PC-3 (cell line): ENCODE results near the gene P2RX4. TPM values are rescaled to one million over a fixed set of nuclear protein-coding genes. Genes with fewer than 3 reads are reported as not detected.

Source experiments
- ATAC-seq: fragments of 200-7000 bp; cut with Tn5 transposase; 2 replicates; pipeline ENCODE4 v1.9.1; 2020; ENCODE audit warnings: mild to moderate bottlenecking, moderate library complexity
- BruUV-seq: library from RNA; stranded (reverse); fragments of 400-500 nt; replicated peaks from 2 replicates; lab custom pipeline; 2021; lab: Mats Ljungman, UMichigan
- CTCF ChIA-PET: fragments of 300-600 bp; sonication (Branson Sonifier 250); formaldehyde crosslinking; loops from one replicate; lab custom pipeline; 2022; ENCODE audit warnings: antibody characterized with exemption; lab: Charles Lee
- POLR2A ChIA-PET: fragments of 300-600 bp; sonication (Branson Sonifier 250); formaldehyde crosslinking; loops from one replicate; lab custom pipeline; 2022; ENCODE audit warnings: antibody characterized with exemption; ENCODE audit not compliant: unreplicated experiment; lab: Charles Lee
- DNase-seq: peaks from one replicate; pipeline ENCODE4 v3.0.0-alpha.2; 2015
- H2AFZ ChIP-seq: fragments of 300-600 bp; sonication (generic); 2 replicates; pipeline ENCODE4 v1.6.0; 2016; ENCODE audit warnings: antibody characterized with exemption, low read length
- H3F3A ChIP-seq: fragments of 300-600 bp; sonication (generic); one replicate; pipeline ENCODE4 v1.6.0; 2017; ENCODE audit warnings: antibody characterized with exemption, low read length, control low read depth, mild to moderate bottlenecking; ENCODE audit not compliant: unreplicated experiment
- H3K27ac ChIP-seq: fragments of 300-600 bp; sonication (generic); 2 replicates; pipeline ENCODE4 v1.5.1; 2016; ENCODE audit warnings: mild to moderate bottlenecking, low read length
- H3K27me3 ChIP-seq: fragments of 300-600 bp; sonication (generic); 2 replicates; pipeline ENCODE4 v1.6.1; 2016; ENCODE audit warnings: low read length, mixed read lengths
- H3K36me3 ChIP-seq: fragments of 300-600 bp; sonication (generic); 2 replicates; pipeline ENCODE4 v1.6.1; 2016; ENCODE audit warnings: low read depth, mixed run types, low read length, mixed read lengths
- H3K4me1 ChIP-seq: fragments of 300-600 bp; sonication (generic); 2 replicates; pipeline ENCODE4 v1.5.1; 2016; ENCODE audit warnings: low read length; ENCODE audit not compliant: insufficient read depth
- H3K4me2 ChIP-seq: fragments of 300-600 bp; sonication (generic); 2 replicates; pipeline ENCODE4 v1.6.0; 2016; ENCODE audit warnings: low read length
- H3K4me3 ChIP-seq: fragments of 300-600 bp; sonication (generic); 2 replicates; pipeline ENCODE4 v1.5.1; 2016; ENCODE audit warnings: mild to moderate bottlenecking, low read length, mixed read lengths
- H3K79me2 ChIP-seq: fragments of 300-600 bp; sonication (generic); 2 replicates; pipeline ENCODE4 v1.6.1; 2017; ENCODE audit warnings: low read length, mixed read lengths
- H3K9ac ChIP-seq: fragments of 300-600 bp; sonication (generic); 2 replicates; pipeline ENCODE4 v1.6.0; 2016; ENCODE audit warnings: mild to moderate bottlenecking, low read length
- H3K9me2 ChIP-seq: fragments of 300-600 bp; sonication (generic); replicated peaks from 2 replicates; pipeline ENCODE4 v1.6.1; 2016; ENCODE audit warnings: mixed run types, low read length, mixed read lengths
- H3K9me3 ChIP-seq: fragments of 300-600 bp; sonication (generic); 2 replicates; pipeline ENCODE4 v1.6.1; 2016; ENCODE audit warnings: low read length, mixed read lengths
- H4K20me1 ChIP-seq: fragments of 300-600 bp; sonication (generic); 2 replicates; pipeline ENCODE4 v1.6.1; 2016; ENCODE audit warnings: low read length, mixed read lengths
- EZH2 ChIP-seq: fragments of 300-600 bp; sonication (generic); IDR thresholded peaks from one replicate; pipeline ENCODE4 v1.6.1; 2017; ENCODE audit warnings: antibody characterized with exemption, mild to moderate bottlenecking, low read length; ENCODE audit not compliant: unreplicated experiment
- EZH2phosphoT487 ChIP-seq: fragments of 300-600 bp; sonication (generic); IDR thresholded peaks from 2 replicates; pipeline ENCODE4 v1.6.1; 2018; ENCODE audit warnings: mild to moderate bottlenecking, antibody characterized with exemption, low read length, borderline replicate concordance
- intact Hi-C: fragments of 100-400 bp; cut with micrococcal nuclease; formaldehyde crosslinking; loops from 2 replicates; pipeline ENCODE4 v1.9.0; 2023
- total RNA-seq: library from RNA; depleted of rRNA; stranded (reverse); fragments of >200 nt; gene quantifications from 2 replicates; pipeline ENCODE4 v1.2.3, GENCODE V29; 2014
- TF ChIP-seq, protein P1 (sequence below): fragments of 300-600 bp; sonication (generic); conservative IDR thresholded peaks from 2 replicates; pipeline ENCODE4 v1.5.1; 2017; ENCODE audit warnings: antibody characterized with exemption, low read depth, mild to moderate bottlenecking, low read length

Gene P2RX4
- total RNA-seq, 1 experiment from 2014 or later, result 21.6 TPM

DNA sequence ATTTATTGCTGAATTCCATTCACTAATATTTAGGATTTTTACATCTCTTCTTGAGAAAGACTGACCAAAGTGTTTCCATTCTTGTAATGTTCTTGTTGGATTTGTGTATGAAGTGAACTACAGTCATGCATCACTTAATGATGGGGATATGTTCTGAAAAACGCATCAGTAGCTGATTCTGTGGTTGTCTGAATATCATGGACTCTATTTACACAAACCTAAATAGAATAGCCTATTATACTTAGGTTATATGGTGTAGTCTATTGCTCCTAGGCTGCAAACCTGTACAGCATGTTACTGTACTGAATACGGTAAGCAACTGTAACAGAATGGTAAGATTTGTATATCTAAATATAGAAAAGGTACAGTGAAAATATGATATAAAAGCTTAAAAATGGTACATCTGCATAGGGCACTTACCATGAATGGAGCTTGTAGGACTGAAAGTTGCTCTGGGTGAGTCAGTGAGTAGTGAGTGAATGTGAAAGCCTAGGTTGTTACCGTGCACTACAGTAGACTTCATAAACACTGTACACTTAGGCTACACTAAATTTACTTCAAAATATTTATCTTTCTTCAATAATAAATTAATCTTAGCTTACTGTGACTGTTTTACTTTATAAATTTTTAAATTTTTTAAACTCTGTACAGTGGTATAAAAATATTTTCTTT, 27.6 kb upstream of the P2RX4 start:
- H4K20me1 ChIP-seq, result no peaks in the 10 kb centered on the region
- no peaks in the 10 kb centered on the region for H3K79me2 ChIP-seq
- H3K4me3 ChIP-seq, result no peak overlapping the region
- H3K4me2 ChIP-seq, result no peak overlapping the region
- H3K27me3 ChIP-seq, result no peaks in the 10 kb centered on the region
- BruUV-seq, result no TSS peak
- H3K27ac ChIP-seq, result no peak overlapping the region
- H3F3A ChIP-seq, result no peaks in the 10 kb centered on the region
- H2AFZ ChIP-seq, result no peak overlapping the region
- DNase-seq, result no peak
- H3K9me3 ChIP-seq, result peaks cover 6% of the 10 kb centered on the region; the same call in 1 of the 2 replicates
- no peak overlapping the region for H3K9ac ChIP-seq
- H3K36me3 ChIP-seq, result peaks cover 4% of the 10 kb centered on the region; the same call in 1 of the 2 replicates
- no peaks in the 10 kb centered on the region for H3K9me2 ChIP-seq
- TF ChIP-seq, protein P1, sequence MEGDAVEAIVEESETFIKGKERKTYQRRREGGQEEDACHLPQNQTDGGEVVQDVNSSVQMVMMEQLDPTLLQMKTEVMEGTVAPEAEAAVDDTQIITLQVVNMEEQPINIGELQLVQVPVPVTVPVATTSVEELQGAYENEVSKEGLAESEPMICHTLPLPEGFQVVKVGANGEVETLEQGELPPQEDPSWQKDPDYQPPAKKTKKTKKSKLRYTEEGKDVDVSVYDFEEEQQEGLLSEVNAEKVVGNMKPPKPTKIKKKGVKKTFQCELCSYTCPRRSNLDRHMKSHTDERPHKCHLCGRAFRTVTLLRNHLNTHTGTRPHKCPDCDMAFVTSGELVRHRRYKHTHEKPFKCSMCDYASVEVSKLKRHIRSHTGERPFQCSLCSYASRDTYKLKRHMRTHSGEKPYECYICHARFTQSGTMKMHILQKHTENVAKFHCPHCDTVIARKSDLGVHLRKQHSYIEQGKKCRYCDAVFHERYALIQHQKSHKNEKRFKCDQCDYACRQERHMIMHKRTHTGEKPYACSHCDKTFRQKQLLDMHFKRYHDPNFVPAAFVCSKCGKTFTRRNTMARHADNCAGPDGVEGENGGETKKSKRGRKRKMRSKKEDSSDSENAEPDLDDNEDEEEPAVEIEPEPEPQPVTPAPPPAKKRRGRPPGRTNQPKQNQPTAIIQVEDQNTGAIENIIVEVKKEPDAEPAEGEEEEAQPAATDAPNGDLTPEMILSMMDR, result no peak
- TF ChIP-seq EZH2 (no peak), EZH2phosphoT487 (no peak)
- ChIA-PET POLR2A (no interaction called here), CTCF (interaction anchor here (0.5 kb wide), 1 partner anchor 26 kb away, joined by 3 read pairs; no protein-coding TSS in a partner anchor)
- no peaks in the 10 kb centered on the region for H3K4me1 ChIP-seq
- ATAC-seq, result no peak
- intact Hi-C loops, result no loop called here

DNA sequence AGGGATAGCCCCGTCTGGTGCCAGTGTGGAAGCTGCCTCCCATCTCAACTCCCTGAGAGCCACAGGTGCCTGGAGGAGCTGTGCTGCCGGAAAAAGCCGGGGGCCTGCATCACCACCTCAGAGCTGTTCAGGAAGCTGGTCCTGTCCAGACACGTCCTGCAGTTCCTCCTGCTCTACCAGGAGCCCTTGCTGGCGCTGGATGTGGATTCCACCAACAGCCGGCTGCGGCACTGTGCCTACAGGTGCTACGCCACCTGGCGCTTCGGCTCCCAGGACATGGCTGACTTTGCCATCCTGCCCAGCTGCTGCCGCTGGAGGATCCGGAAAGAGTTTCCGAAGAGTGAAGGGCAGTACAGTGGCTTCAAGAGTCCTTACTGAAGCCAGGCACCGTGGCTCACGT, 25.5 kb upstream of the P2RX4 start:
- POLR2A ChIA-PET, result interaction anchor here (0.6 kb wide), 1 partner anchor 29 kb away, joined by 11 read pairs; no protein-coding TSS in a partner anchor
- intact Hi-C loops, result no loop called here
- H2AFZ ChIP-seq, result no peak overlapping the region
- no TSS peak for BruUV-seq
- TF ChIP-seq EZH2, result no peak
- TF ChIP-seq, protein P1, result no peak
- TF ChIP-seq EZH2phosphoT487, result no peak
- peaks cover 6% of the 10 kb centered on the region; the same call in 1 of the 2 replicates for H3K9me3 ChIP-seq
- DNase-seq (no peak), ATAC-seq (no peak)
- peaks cover 4% of the 10 kb centered on the region; the same call in 1 of the 2 replicates for H3K36me3 ChIP-seq
- H4K20me1 ChIP-seq, result no peaks in the 10 kb centered on the region
- H3K4me2 ChIP-seq, result no peak overlapping the region
- no peaks in the 10 kb centered on the region for H3K9me2 ChIP-seq
- no peaks in the 10 kb centered on the region for H3K27me3 ChIP-seq
- H3K27ac ChIP-seq, result no peak overlapping the region
- H3K79me2 ChIP-seq, result no peaks in the 10 kb centered on the region
- CTCF ChIA-PET, result no interaction called here
- H3F3A ChIP-seq, result no peaks in the 10 kb centered on the region
- no peak overlapping the region for H3K9ac ChIP-seq
- no peaks in the 10 kb centered on the region for H3K4me1 ChIP-seq
- no peak overlapping the region for H3K4me3 ChIP-seq
